ENCODE data around the gene PMPCA. TPM values are rescaled to one million over a fixed set of nuclear protein-coding genes. Genes with fewer than 3 reads are reported as not detected.

PMPCA gene
- total and polyA plus RNA-seq, 2 of the 8 experiments (the other 6 are each of a cell fraction or from before 2014, with no cell fraction given): 60.0 to 88.2 TPM

DNA sequence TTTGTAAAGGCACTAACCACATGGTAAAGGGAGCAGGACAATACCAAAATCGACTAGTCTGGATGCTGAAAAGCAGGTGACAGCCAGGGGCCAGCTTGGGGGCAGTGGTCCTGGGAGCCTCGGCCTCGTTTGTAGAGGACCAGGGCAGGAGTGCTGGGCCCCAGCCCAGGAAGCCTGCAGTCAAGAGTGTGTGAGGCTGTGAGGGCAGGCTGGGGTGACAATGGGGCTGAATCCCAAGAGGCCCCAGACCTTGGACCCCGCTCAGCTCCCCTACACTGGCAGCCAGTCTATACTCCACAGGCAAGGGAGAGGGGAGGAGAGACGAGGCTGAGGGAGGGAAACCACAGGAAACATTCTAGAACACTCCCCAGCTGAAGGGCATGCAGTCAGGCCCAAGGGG lies 31.8 kb downstream of the PMPCA start:
- no peak overlapping the region for H3K4me2 ChIP-seq (ENCODE audit: insufficient read depth in 1 of 2, low read depth in 2 of 2, low read length in 2 of 2)
- H2BK20ac ChIP-seq (ENCODE audit: low read length): no peak overlapping the region
- H3K79me1 ChIP-seq (ENCODE audit: low read depth, low read length): peaks cover 3% of the 10 kb centered on the region
- FAIRE-seq: no peak
- peaks cover 9% of the 10 kb centered on the region; the same call in 1 of the 2 replicates for H3K23me2 ChIP-seq (ENCODE audit: low read depth, low read length)
- H4K8ac ChIP-seq (ENCODE audit: extremely low read depth, insufficient read depth, low read length): no peak overlapping the region
- H3K14ac ChIP-seq (ENCODE audit: insufficient read length): no peak overlapping the region
- no peak overlapping the region for H2BK5ac ChIP-seq (ENCODE audit: low read depth, low read length)
- H2BK15ac ChIP-seq (ENCODE audit: low read length): no peak overlapping the region
- no peak overlapping the region for H2AFZ ChIP-seq (ENCODE audit: low read length)
- H3K79me2 ChIP-seq (ENCODE audit: control insufficient read depth in 1 of 2, insufficient read depth in 2 of 2, low read length in 2 of 2): peaks cover 0 to 9% of the 10 kb centered on the region in 2 experiments; a peak in 1 of 4 replicates
- H3K4me3 ChIP-seq (ENCODE audit: extremely low read depth in 1 of 4, insufficient read depth in 2 of 4, low read depth in 3 of 4, low read length in 4 of 4): no peak overlapping the region
- peaks cover 0 to 2% (median 0%) of the 10 kb centered on the region in 4 experiments; a peak in 2 of 7 replicates for H3K27me3 ChIP-seq (replicated peaks in 1 of 4; ENCODE audit: control insufficient read depth in 3 of 4, extremely low read depth in 1 of 4, insufficient read depth in 3 of 4, low read length in 3 of 4)
- H3K4me1 ChIP-seq (replicated peaks in 1 of 4; ENCODE audit: control insufficient read depth in 3 of 4, insufficient read depth in 4 of 4, low read length in 3 of 4): peaks cover 0 to 7% (median 3%) of the 10 kb centered on the region in 4 experiments; a peak in 1 of 7 replicates
- no peak overlapping the region for H3K4ac ChIP-seq (replicated peaks; ENCODE audit: insufficient read length, low read depth, low read length)
- no peak overlapping the region for H2BK12ac ChIP-seq (ENCODE audit: low read depth, low read length)
- no peak overlapping the region for H4K91ac ChIP-seq (replicated peaks; ENCODE audit: insufficient read length, low read length)
- no peak for DNase-seq (ENCODE audit: low read depth in 1 of 2, low spot score in 2 of 2)
- no peak overlapping the region for H3K9ac ChIP-seq (replicated peaks in 1 of 4; ENCODE audit: extremely low read depth in 1 of 4, low read depth in 3 of 4, low read length in 3 of 4)
- 94% methylated on average over 5 of the region's 5 CpGs; no CpG with 5 or more reads in 1 of the 2 experiments for WGBS, 2 experiments (ENCODE audit: extremely low coverage in 1 of 2, insufficient coverage in 1 of 2, insufficient read length in 1 of 2, insufficient replicate concordance in 2 of 2, low coverage in 1 of 2, low lambda C conversion rate in 2 of 2, missing lambda C conversion rate in 1 of 2)
- H3K23ac ChIP-seq (ENCODE audit: insufficient read length): no peak overlapping the region
- no peak overlapping the region for H3K56ac ChIP-seq (replicated peaks; ENCODE audit: insufficient read length, low read depth, low read length)
- CTCF ChIA-PET (ENCODE audit: partially characterized antibody): interaction anchor here (0.6 to 2.5 kb wide), 12 partner anchors 11 to 1531 kb away, joined by 3 to 10 read pairs (median 4); no protein-coding TSS in a partner anchor
- no peak overlapping the region for H2BK120ac ChIP-seq (replicated peaks; ENCODE audit: low read depth, low read length)
- POLR2A ChIA-PET (ENCODE audit: partially characterized antibody): interaction anchor here (0.6 to 4.4 kb wide), 8 partner anchors 12 to 41 kb away, joined by 3 to 23 read pairs (median 4); partner anchors contain the start of gene SNAPC4
- H3K9me3 ChIP-seq (ENCODE audit: insufficient read depth in 2 of 2, low read depth in 1 of 2, low read length in 1 of 2): no peaks in the 10 kb centered on the region
- no peak overlapping the region for H4K5ac ChIP-seq (ENCODE audit: insufficient read length, low read depth, low read length)
- H4K20me1 ChIP-seq (replicated peaks in 1 of 2; ENCODE audit: control insufficient read depth in 1 of 2, insufficient read depth in 2 of 2, low read length in 2 of 2): peaks cover 10 to 20% of the 10 kb centered on the region in 2 experiments
- TF ChIP-seq, protein P1, sequence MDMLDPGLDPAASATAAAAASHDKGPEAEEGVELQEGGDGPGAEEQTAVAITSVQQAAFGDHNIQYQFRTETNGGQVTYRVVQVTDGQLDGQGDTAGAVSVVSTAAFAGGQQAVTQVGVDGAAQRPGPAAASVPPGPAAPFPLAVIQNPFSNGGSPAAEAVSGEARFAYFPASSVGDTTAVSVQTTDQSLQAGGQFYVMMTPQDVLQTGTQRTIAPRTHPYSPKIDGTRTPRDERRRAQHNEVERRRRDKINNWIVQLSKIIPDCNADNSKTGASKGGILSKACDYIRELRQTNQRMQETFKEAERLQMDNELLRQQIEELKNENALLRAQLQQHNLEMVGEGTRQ (IDR thresholded peaks at IDR 0.05; ENCODE audit: low read length): no peak
- TF ChIP-seq, protein P2, sequence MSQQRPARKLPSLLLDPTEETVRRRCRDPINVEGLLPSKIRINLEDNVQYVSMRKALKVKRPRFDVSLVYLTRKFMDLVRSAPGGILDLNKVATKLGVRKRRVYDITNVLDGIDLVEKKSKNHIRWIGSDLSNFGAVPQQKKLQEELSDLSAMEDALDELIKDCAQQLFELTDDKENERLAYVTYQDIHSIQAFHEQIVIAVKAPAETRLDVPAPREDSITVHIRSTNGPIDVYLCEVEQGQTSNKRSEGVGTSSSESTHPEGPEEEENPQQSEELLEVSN (IDR thresholded peaks at IDR 0.05): no peak
- TF ChIP-seq RXRA (IDR thresholded peaks at IDR 0.05; ENCODE audit: insufficient read depth, low read depth, low read length) (no peak), ZNF274 (IDR thresholded peaks at IDR 0.05; ENCODE audit: borderline replicate concordance, extremely low read depth, low read length) (no peak), JUND (IDR thresholded peaks at IDR 0.05; ENCODE audit: low read length) (no peak), SUZ12 (IDR thresholded peaks at IDR 0.05; ENCODE audit: low read length) (no peak), EP300 (IDR thresholded peaks at IDR 0.05; ENCODE audit: borderline replicate concordance in 1 of 2, low read depth in 2 of 2, low read length in 2 of 2) (no peak), SP1 (IDR thresholded peaks at IDR 0.05; ENCODE audit: low read depth, low read length) (no peak), SP2 (IDR thresholded peaks at IDR 0.05; ENCODE audit: low read length) (no peak)
- TF ChIP-seq, protein P3, sequence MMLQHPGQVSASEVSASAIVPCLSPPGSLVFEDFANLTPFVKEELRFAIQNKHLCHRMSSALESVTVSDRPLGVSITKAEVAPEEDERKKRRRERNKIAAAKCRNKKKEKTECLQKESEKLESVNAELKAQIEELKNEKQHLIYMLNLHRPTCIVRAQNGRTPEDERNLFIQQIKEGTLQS (IDR thresholded peaks at IDR 0.05; ENCODE audit: insufficient read depth, low read depth, low read length): no peak
- H3K18ac ChIP-seq (ENCODE audit: extremely low read depth, low read length): no peak overlapping the region
- H3K27ac ChIP-seq (ENCODE audit: low read depth, low read length): no peak overlapping the region
- no peak overlapping the region for H2AK5ac ChIP-seq (ENCODE audit: low read depth, low read length)
- H3K36me3 ChIP-seq (ENCODE audit: control insufficient read depth in 2 of 4, insufficient read depth in 4 of 4, low read length in 3 of 4): peaks cover 7 to 29% (median 16%) of the 10 kb centered on the region in 4 experiments; a peak in 7 of 8 replicates

Measured in H1 (cell line).